MV-4-11 (cell line): Measurements from ENCODE around the gene SEMA5A.
"Not testable (repeated sequence)": the region's sequence is repeated elsewhere in the genome, so short reads cannot be mapped to it uniquely, and the experiment has no call there.

ENCODE experiments used
- DNase-seq: peaks from one replicate; lab custom pipeline; 2025; lab: John Stamatoyannopoulos, UW

Gene SEMA5A

DNA sequence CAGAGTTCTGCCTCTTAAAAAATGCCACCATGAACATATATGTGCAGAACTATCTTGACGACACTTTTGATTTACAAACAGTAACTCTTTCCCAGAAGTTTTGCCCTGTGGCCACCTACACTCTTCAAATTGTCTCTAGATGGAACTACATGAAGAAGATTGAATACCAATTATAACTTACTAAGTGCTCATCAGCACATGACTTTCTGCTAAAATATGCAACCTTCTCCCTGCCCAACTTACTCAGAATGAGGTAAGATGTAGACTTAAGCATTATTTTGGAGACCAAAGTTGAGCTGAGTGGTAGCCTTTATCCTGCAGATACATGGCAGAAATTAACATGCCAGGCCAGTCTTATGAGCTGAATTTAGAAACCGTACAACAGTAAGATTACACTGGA is 105.4 kb downstream of the SEMA5A start:
- DNase-seq, result no peak

GRCh38 chr5:9439531-9440292 is 106.2 kb downstream of the SEMA5A start:
- DNase-seq, result no peak

- DNase-seq, result no peak
Observed at GRCh38 chr5:9438596-9439354, 107.1 kb downstream of the SEMA5A start.

GRCh38 chr5:9437741-9438240 is 108.1 kb downstream of the SEMA5A start:
- peak; percentile 91 for DNase-seq

DNA sequence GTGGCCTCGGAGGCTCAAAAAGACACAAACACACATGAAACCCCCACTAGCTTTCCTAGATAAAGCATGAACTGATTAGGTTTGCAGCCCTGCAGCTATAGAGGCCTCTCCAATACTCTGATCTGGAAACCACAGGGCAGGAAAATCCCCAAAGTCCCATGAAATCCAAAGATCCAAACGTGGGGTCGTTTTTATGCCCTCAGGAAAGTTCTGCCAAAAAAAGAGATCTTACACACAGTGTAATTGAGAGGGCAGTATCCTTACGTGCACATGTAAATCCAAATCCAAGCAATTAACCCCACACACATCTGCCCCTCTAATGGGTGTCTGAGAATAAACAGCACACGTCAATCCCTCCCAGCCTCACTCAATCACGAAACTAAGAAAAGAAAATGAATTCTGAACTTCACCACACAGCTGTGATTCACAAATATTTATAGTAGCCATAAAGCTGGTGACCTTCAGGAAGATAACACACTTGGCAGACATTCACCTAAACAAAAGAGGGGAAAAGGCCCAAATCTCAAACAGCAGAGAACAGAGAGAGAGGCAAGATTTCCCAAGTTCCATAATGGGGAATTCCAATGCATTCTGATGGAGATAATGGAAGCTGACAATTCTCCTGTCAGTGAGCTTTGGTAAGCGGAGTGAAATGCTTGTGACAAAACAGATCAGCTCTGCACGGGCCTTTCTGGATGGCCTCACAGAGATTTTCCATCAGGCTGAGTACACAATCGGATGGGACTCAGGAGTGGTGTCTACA is 114.2 kb downstream of the SEMA5A start:
- no peak for DNase-seq

- no peak for DNase-seq
Observed at GRCh38 chr5:9431151-9431495, 114.8 kb downstream of the SEMA5A start.

- DNase-seq, result no peak
Observed at GRCh38 chr5:9430306-9430705, 115.6 kb downstream of the SEMA5A start.

DNA sequence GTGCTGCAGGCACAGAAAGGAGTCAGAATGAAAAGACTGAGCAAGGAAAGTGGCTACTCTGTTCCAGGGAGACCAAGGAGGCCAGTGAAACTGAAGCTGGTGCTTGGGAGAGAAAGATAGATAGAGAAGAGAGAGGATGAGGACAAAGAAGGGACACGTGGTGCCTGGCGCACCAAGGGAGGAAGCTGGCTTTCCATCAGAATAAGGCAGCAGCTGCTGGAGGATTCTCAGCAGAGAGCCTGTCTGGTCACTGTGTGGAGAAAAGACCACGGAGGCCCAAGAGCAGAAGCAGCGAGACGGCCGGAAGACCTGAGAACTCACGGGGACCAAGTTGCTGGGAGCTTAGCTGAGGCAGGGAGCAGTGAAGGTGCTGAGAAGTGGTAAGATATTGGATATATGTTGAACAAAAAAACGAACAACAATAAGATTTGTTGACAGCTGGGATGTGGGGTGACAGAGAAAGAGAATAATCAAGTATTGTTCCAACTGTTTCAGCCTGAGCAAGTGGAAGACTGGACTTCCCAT is 116.1 kb downstream of the SEMA5A start:
- DNase-seq, result no peak

DNA sequence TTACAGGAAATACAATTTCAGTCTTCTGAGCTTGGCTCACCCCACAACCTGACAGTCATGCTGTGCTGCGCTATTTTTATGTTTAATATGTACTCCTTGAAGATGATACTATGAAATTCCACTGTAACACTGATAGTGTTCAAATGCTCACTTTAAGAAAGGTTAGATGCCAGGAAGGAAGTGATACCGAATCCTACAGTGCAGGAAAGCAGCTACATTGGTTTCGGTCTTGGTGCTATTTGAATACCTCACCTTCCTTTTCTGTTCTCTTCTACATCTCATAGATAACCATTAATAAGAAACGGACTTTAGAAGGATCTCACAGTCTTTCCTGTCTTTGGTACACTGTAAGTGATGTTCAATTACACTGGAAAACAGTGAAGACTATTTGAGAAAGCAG is 117.6 kb downstream of the SEMA5A start:
- no peak for DNase-seq

DNA sequence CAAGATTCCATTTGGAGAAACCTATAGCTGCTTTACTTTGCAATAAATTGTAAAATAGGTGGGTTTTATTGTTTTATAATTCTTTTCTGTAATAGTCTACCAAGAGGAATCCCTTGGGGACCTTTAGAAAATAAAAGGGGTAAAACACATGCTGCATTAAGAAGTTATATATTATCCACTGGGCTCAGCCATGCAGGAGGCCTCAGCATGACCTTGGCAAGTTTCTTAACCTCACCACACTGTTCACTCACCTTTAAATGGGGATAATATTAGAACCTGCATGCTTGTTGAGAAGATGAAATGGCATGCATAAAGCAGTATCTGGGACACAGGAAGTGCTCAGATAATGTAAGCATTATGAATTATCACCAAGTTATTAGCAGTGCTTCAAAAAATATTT is 120.2 kb downstream of the SEMA5A start:
- DNase-seq, result no peak

DNA sequence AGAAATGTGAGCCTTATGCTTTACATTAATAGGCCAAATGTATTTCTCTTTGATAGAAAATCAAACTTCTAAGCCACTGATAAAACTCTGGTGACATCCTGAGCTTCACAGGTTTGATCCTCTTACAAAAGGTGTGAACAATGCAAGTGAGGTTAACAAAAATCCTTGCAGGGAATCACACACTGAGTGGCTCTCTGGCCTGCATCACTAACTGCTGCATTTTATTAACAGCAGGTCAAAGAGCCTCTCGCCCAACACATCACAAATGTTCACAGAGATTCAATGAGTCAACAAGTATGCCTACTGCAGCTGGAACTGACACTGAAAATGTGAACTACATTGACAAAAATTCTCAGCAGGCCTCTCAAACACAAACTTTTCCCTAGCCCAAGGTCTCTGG is 122.3 kb downstream of the SEMA5A start:
- DNase-seq, result no peak

- DNase-seq, result peak; percentile 1
Observed at GRCh38 chr5:9421884-9422283, 124.0 kb downstream of the SEMA5A start.

GRCh38 chr5:9419794-9420193 is 126.1 kb downstream of the SEMA5A start:
- DNase-seq, result no peak

DNA sequence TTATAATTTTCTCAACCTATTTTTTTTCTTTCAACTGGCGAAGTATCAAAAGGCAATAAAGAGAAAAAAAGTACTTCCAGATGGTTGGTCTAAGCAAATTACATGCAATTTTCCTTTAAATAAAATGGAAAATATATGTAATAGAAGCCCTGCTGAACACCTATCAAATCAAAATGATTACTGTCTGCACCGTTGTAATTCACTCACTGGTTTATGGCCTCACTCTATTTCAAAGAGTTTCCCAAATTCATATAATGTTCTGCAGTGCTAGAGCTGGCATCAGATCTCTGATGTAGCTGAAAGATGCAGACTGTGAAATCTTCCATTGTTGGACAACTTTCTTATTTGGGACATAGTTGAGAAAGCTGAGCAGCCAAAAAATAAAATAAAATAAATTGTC is 130.3 kb downstream of the SEMA5A start:
- no peak for DNase-seq

- DNase-seq, result no peak
Observed at GRCh38 chr5:9415091-9415490, 130.8 kb downstream of the SEMA5A start.

DNA sequence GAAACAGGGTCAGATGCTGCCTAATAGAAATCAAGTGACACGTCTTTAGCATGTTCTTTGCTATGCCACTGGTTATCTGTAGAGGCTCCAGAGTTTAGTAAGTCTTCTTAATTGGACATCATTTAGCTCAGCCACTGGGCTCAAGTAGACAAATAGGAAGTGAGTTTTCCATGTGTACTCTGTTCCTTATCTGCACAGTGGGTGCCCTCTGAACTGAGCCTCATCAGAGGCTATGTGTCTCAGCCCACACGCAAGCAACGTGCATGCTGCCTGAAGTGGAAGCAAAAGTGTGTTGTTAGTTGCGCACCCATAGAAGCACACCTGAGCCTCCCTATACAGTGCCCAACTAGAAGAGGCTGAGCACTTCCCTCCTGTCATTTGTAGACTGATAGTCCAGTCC is 134.7 kb downstream of the SEMA5A start:
- DNase-seq, result no peak

GRCh38 chr5:9409413-9409960 is 136.4 kb downstream of the SEMA5A start:
- no peak for DNase-seq

GRCh38 chr5:9408964-9409363 is 136.9 kb downstream of the SEMA5A start:
- no peak for DNase-seq

DNA sequence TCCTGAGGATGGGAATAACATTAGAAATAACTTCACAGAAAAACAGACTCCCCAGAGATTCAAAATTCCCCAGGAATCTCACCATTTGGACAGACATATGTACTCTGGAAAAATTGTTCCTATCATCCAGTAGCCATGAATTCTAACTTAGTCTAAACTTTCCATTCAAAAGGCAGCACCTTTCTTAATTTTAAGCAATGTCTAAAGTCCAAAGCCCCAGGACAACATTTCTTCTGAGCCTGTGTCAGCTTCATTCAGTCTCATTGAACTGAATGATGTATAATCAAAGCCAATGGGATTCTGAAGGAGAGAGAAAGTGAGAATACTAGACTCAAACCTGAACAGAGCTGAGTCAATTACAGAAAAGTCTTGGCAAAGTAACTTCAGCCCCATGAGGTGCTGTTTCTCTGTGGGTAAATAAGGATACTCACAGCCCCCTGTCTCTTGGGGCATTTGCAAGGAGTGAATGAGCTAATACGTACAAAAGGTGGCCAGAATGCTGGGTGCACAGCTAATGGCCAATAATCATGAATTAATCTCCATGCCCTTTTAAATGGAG is 140.6 kb downstream of the SEMA5A start:
- no peak for DNase-seq

- no peak for DNase-seq
Observed at GRCh38 chr5:9401786-9402472, 143.9 kb downstream of the SEMA5A start.

- not testable (repeated sequence) for DNase-seq
Observed at GRCh38 chr5:9399783-9400182, 146.1 kb downstream of the SEMA5A start.
